Activated naive CD8-positive, alpha-beta T cell treated with anti-CD3 and anti-CD28 coated beads for 36 hours (primary cell): ENCODE results near the gene ZBTB7C. TPM values are rescaled to one million over a fixed set of nuclear protein-coding genes. Genes with fewer than 3 reads are reported as not detected.
"Not testable (repeated sequence)": the region's sequence is repeated elsewhere in the genome, so short reads cannot be mapped to it uniquely, and the experiment has no call there.

Experiments
- DNase-seq: peaks from one replicate; pipeline ENCODE4 v3.0.0; 2021
- H3K27ac Mint-ChIP-seq: one replicate; pipeline ENCODE4 v1.8.0; 2022; ENCODE audit warnings: mild to moderate bottlenecking, moderate library complexity, mixed read lengths
- H3K27me3 Mint-ChIP-seq: one replicate; pipeline ENCODE4 v1.8.0; 2022; ENCODE audit warnings: mild to moderate bottlenecking, mixed read lengths
- H3K36me3 Mint-ChIP-seq: one replicate; pipeline ENCODE4 v1.8.0; 2021; ENCODE audit warnings: mild to moderate bottlenecking, mixed read lengths
- H3K4me1 Mint-ChIP-seq: one replicate; pipeline ENCODE4 v1.8.0; 2021; ENCODE audit warnings: mixed read lengths
- H3K4me3 Mint-ChIP-seq: one replicate; pipeline ENCODE4 v1.8.0; 2022; ENCODE audit warnings: mild to moderate bottlenecking, moderate library complexity, mixed read lengths
- H3K9me3 Mint-ChIP-seq: one replicate; pipeline ENCODE4 v1.8.0; 2022; ENCODE audit warnings: mixed read lengths
- total RNA-seq, 2 experiments: library from RNA; stranded (reverse); gene quantifications; one replicate each; pipeline ENCODE4 v1.2.3, GENCODE V29; 2021

ZBTB7C gene
- total RNA-seq: not detected

GRCh38 chr18:48408727-48409590, at the start of gene ZBTB7C:
Gene ZBTB7C (minus strand): TSS chr18:48409383.
- peak; percentile 22 for DNase-seq
- H3K4me3 Mint-ChIP-seq: peak within 1 kb of the TSS; percentile 72
- H3K4me1 Mint-ChIP-seq: peaks cover 6% of the 10 kb centered on the region
- no peak within 1 kb of the TSS for H3K27ac Mint-ChIP-seq
- H3K9me3 Mint-ChIP-seq: peaks cover 2% of the 10 kb centered on the region
- no peaks in the 10 kb centered on the region for H3K36me3 Mint-ChIP-seq
- H3K27me3 Mint-ChIP-seq: peaks cover 80% of the 10 kb centered on the region

- Mint-ChIP-seq H3K9me3 (no peaks in the 10 kb centered on the region), H3K27me3 (peaks cover 89% of the 10 kb centered on the region), H3K4me1 (peaks cover 20% of the 10 kb centered on the region), H3K36me3 (no peaks in the 10 kb centered on the region), H3K27ac (no peak overlapping the region), H3K4me3 (no peak overlapping the region)
- no peak for DNase-seq
These were observed 47.7 kb upstream of the ZBTB7C start for GRCh38 chr18:48456838-48457237.

- H3K27ac Mint-ChIP-seq: no peak overlapping the region
- no peaks in the 10 kb centered on the region for H3K9me3 Mint-ChIP-seq
- peaks cover 87% of the 10 kb centered on the region for H3K27me3 Mint-ChIP-seq
- no peak overlapping the region for H3K4me3 Mint-ChIP-seq
- DNase-seq: peak; percentile 55
- peaks cover 20% of the 10 kb centered on the region for H3K4me1 Mint-ChIP-seq
- no peaks in the 10 kb centered on the region for H3K36me3 Mint-ChIP-seq
These were observed 46.6 kb upstream of the ZBTB7C start for GRCh38 chr18:48455555-48456478.

- DNase-seq: no peak
- Mint-ChIP-seq H3K4me3 (no peak overlapping the region), H3K27me3 (peaks cover 85% of the 10 kb centered on the region), H3K36me3 (no peaks in the 10 kb centered on the region), H3K27ac (no peak overlapping the region), H3K4me1 (peaks cover 20% of the 10 kb centered on the region), H3K9me3 (no peaks in the 10 kb centered on the region)
These were observed 45.1 kb upstream of the ZBTB7C start for GRCh38 chr18:48454261-48454757.

- Mint-ChIP-seq H3K27ac (no peak overlapping the region), H3K9me3 (no peaks in the 10 kb centered on the region), H3K36me3 (no peaks in the 10 kb centered on the region), H3K27me3 (peaks cover 80% of the 10 kb centered on the region), H3K4me3 (no peak overlapping the region), H3K4me1 (peaks cover 20% of the 10 kb centered on the region)
- DNase-seq: no peak
These were observed 44.3 kb upstream of the ZBTB7C start for GRCh38 chr18:48453330-48454066.

- H3K4me1 Mint-ChIP-seq: peaks cover 20% of the 10 kb centered on the region
- DNase-seq: no peak
- no peak overlapping the region for H3K27ac Mint-ChIP-seq
- H3K4me3 Mint-ChIP-seq: no peak overlapping the region
- no peaks in the 10 kb centered on the region for H3K9me3 Mint-ChIP-seq
- no peaks in the 10 kb centered on the region for H3K36me3 Mint-ChIP-seq
- H3K27me3 Mint-ChIP-seq: peaks cover 79% of the 10 kb centered on the region
These were observed 43.7 kb upstream of the ZBTB7C start for GRCh38 chr18:48452861-48453323.

GRCh38 chr18:48450685-48451084, 41.5 kb upstream of the ZBTB7C start:
- no peak overlapping the region for H3K4me3 Mint-ChIP-seq
- peaks cover 59% of the 10 kb centered on the region for H3K27me3 Mint-ChIP-seq
- H3K4me1 Mint-ChIP-seq: peaks cover 8% of the 10 kb centered on the region
- no peak overlapping the region for H3K27ac Mint-ChIP-seq
- no peak for DNase-seq
- H3K9me3 Mint-ChIP-seq: no peaks in the 10 kb centered on the region
- no peaks in the 10 kb centered on the region for H3K36me3 Mint-ChIP-seq

GRCh38 chr18:48446582-48447225, 37.5 kb upstream of the ZBTB7C start:
- H3K4me1 Mint-ChIP-seq: peaks cover 8% of the 10 kb centered on the region
- H3K36me3 Mint-ChIP-seq: no peaks in the 10 kb centered on the region
- H3K27ac Mint-ChIP-seq: no peak overlapping the region
- H3K9me3 Mint-ChIP-seq: no peaks in the 10 kb centered on the region
- H3K4me3 Mint-ChIP-seq: no peak overlapping the region
- peaks cover 39% of the 10 kb centered on the region for H3K27me3 Mint-ChIP-seq
- DNase-seq: peak; percentile 69

GRCh38 chr18:48445540-48445939, 36.4 kb upstream of the ZBTB7C start:
- Mint-ChIP-seq H3K4me3 (no peak overlapping the region), H3K36me3 (no peaks in the 10 kb centered on the region), H3K9me3 (no peaks in the 10 kb centered on the region), H3K27me3 (peaks cover 42% of the 10 kb centered on the region), H3K27ac (no peak overlapping the region), H3K4me1 (peaks cover 8% of the 10 kb centered on the region)
- peak; percentile 71 for DNase-seq

- no peak for DNase-seq
- Mint-ChIP-seq H3K4me1 (peaks cover 8% of the 10 kb centered on the region), H3K27ac (no peak overlapping the region), H3K27me3 (peaks cover 44% of the 10 kb centered on the region), H3K4me3 (no peak overlapping the region), H3K9me3 (no peaks in the 10 kb centered on the region), H3K36me3 (no peaks in the 10 kb centered on the region)
These were observed 33.6 kb upstream of the ZBTB7C start for GRCh38 chr18:48442761-48443160.

GRCh38 chr18:48441405-48441881, 32.3 kb upstream of the ZBTB7C start:
- Mint-ChIP-seq H3K27me3 (peaks cover 44% of the 10 kb centered on the region), H3K4me1 (peaks cover 2% of the 10 kb centered on the region), H3K36me3 (no peaks in the 10 kb centered on the region), H3K4me3 (no peak overlapping the region), H3K27ac (no peak overlapping the region), H3K9me3 (no peaks in the 10 kb centered on the region)
- no peak for DNase-seq

GRCh38 chr18:48440924-48441323, 31.7 kb upstream of the ZBTB7C start:
- DNase-seq: no peak
- Mint-ChIP-seq H3K9me3 (no peaks in the 10 kb centered on the region), H3K27ac (no peak overlapping the region), H3K36me3 (no peaks in the 10 kb centered on the region), H3K27me3 (peaks cover 49% of the 10 kb centered on the region), H3K4me1 (peaks cover 2% of the 10 kb centered on the region), H3K4me3 (no peak overlapping the region)

- no peak overlapping the region for H3K4me3 Mint-ChIP-seq
- no peaks in the 10 kb centered on the region for H3K9me3 Mint-ChIP-seq
- H3K27ac Mint-ChIP-seq: no peak overlapping the region
- DNase-seq: no peak
- no peaks in the 10 kb centered on the region for H3K36me3 Mint-ChIP-seq
- peaks cover 51% of the 10 kb centered on the region for H3K27me3 Mint-ChIP-seq
- no peaks in the 10 kb centered on the region for H3K4me1 Mint-ChIP-seq
These were observed 27.7 kb upstream of the ZBTB7C start for GRCh38 chr18:48436907-48437306.

- DNase-seq, H3K4me1 Mint-ChIP-seq, H3K4me3 Mint-ChIP-seq, H3K27ac Mint-ChIP-seq, H3K9me3 Mint-ChIP-seq, H3K36me3 Mint-ChIP-seq: not testable (repeated sequence)
- peaks cover 31% of the 10 kb centered on the region for H3K27me3 Mint-ChIP-seq
These were observed 25.2 kb upstream of the ZBTB7C start for GRCh38 chr18:48434382-48434781.
